RKO (cell line): ENCODE measurements around the gene SMIM44.

Experiments used
- DNase-seq: peaks from one replicate; pipeline ENCODE4 v3.0.0-alpha.2; 2016; ENCODE audit warnings: low spot score

The SMIM44 gene

DNA sequence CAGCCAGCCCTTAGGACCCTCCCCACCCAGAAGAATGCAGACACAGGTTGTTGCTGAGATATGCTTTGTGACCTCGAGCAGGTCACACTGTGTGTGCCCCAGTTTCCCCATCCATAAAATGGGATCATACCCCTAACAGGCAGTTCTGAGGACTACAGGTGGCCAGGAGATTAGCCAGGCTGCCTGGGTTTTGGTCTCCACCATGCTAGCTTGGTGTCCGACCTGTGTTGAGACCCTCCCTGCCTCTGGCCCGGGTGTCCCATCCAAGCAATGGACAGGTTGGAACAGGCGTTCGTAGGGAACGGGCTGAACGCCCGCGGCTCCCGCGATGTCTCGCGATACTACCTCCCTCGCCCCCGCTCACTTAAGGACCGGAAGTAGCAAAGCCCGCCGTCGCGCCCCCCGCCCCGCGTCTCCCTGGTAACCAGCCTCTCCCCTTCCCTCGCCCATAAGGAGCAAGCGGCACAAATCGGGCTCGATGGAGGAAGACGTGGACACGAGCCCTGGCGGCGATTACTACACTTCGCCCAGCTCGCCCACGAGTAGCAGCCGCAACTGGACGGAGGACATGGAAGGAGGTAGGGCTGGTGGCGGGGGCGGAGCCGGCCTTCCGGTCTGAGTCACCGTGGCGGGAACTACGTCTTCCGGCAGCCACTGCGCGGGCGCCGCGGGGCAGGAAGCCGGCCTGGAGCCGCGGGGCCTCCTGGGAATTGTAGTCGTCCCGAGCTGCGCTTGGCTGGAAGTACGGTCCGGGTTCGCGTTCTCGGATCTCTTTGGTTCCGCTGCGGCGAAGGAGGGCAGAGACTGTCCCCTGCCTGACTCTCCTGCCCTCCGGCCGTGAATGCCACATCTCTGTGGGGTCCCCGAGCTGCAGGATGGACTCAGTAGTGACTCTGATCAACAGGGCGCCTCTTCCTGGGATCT is 48.3 kb downstream of the SMIM44 start:
- peak; percentile 96 for DNase-seq

DNA sequence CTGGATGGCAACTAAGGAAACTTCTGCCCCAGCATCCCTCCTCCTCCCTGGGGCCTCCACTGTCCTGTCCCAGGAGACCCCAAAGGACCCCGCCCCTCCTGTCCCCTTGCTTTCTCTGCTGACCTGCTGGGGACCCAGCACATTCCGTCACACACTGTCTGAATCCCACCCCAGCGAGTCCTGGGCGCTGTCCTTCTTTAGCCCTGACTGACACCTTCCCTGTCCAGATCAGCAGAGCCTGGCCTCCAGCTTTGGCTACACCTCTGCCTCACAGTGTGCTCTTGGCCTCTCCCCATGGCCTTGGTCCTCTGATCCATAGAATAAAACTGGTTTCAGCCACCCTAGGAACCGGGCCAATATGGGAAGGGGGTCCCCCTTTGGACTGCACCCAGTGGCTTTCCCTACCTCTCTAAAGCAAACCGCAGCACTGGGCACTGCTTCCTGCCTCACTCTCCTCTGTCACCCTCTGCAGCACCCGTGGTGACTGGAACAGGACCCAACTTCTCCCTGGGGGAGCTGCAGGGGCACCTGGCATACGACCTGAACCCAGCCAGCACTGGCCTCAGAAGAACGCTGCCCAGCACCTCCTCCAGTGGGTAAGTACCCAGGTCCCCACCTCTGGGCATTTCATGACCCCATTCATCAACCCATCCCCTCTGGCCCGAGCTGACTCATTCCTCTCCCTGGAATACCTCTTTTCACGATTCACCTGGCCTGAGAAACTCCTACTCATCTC is 49.3 kb downstream of the SMIM44 start:
- DNase-seq = no peak

DNA sequence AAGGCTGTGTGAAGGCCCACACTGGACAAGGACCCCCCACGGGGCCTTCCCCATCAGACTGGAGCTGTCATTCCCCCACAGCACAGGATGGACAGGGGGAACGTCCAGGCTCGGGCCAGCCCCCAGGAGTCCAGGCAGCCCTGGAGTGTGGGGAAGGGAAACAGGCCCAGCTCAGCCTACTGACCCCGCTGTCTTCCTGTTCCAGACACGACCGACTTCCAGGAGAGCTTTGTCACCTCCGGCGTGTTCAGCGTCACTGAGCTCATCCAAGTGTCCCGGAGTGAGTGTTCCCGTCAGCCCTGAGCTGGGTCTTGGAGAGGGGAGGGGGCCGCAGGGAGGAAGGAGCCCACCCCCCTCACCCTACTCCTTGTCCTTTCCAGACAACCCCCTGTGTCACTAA is 49.9 kb downstream of the SMIM44 start:
- no peak for DNase-seq
